ENCODE results near the gene SIM1.

Gene SIM1

DNA sequence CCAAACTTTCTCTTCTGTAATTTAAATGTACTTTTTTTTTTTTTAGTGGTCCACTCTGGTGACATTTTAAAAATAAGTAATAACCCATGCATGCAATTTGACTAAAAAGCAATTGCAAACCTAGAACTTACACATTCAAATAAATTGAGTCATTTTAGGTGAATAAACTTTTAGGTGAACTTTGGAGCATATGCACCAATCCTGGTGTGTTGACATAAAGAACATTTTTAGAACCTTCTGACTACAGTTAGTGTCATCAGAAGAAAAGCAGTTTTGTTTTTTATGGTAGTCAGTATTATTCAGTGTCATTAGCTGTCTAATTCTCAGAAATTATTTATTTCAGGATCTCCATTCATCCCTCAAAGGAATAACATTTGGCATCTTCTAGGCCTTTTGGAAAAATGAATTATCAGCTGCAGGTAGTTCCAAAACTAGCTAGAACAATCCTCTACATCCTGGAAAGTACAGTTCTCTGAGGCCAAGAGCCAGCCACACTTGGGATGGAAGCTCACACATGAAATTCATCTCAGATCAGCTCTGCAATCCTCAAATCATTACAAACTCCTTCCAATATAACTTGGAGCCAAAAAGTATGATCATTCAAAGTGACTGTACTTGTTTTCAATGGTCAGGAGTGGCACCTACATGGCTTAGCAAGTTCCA is 38.5 kb upstream of the SIM1 start:
- TF ChIP-seq, protein P1, sequence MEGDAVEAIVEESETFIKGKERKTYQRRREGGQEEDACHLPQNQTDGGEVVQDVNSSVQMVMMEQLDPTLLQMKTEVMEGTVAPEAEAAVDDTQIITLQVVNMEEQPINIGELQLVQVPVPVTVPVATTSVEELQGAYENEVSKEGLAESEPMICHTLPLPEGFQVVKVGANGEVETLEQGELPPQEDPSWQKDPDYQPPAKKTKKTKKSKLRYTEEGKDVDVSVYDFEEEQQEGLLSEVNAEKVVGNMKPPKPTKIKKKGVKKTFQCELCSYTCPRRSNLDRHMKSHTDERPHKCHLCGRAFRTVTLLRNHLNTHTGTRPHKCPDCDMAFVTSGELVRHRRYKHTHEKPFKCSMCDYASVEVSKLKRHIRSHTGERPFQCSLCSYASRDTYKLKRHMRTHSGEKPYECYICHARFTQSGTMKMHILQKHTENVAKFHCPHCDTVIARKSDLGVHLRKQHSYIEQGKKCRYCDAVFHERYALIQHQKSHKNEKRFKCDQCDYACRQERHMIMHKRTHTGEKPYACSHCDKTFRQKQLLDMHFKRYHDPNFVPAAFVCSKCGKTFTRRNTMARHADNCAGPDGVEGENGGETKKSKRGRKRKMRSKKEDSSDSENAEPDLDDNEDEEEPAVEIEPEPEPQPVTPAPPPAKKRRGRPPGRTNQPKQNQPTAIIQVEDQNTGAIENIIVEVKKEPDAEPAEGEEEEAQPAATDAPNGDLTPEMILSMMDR (IDR thresholded peaks at IDR 0.05; ENCODE audit: low read depth, low read length, missing control alignments), result no peak
- DNase-seq (ENCODE audit: low read depth), result no peak
- in situ Hi-C loops (cut with HindIII; ENCODE audit: low sequenced_read_pairs), result no loop called here
- H3K4me3 ChIP-seq (ENCODE audit: low read depth, low read length), result no peak overlapping the region

DNA sequence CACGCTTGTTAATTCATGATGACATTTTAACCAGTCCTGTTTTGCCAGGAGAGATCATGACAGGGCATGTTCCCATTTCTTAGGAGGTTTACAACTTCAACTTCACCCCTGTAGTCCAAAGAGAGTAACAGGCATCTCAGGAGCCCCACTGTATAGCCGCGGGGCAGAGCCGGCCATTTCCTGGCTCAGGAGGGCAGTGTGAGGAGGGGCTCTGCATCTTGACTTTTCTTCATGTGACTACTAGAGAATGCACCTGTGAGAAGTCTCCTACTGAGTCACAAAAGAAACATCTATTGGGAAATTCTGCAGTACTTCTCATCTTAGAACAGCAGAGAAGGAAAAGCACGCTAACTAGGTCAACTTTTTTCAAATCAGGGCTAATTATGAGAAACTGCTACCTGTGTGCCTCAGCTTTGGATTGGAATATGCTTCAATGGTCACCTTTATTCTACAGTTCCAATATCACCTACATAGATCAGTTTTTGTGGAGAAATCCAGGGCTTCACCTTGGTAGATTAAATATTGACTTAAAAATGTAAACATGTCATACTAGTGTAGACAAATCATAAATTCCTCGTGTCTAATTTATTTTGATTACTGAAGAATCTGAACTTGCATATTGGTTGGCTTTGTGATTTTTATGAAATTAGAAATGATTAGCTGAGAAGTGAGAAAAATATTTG is 28.6 kb upstream of the SIM1 start:
- no peak overlapping the region for H3K4me3 ChIP-seq (ENCODE audit: low read depth, low read length)
- TF ChIP-seq, protein P1 (IDR thresholded peaks at IDR 0.05; ENCODE audit: low read depth, low read length, missing control alignments), result no peak
- DNase-seq (ENCODE audit: low read depth), result no peak

DNA sequence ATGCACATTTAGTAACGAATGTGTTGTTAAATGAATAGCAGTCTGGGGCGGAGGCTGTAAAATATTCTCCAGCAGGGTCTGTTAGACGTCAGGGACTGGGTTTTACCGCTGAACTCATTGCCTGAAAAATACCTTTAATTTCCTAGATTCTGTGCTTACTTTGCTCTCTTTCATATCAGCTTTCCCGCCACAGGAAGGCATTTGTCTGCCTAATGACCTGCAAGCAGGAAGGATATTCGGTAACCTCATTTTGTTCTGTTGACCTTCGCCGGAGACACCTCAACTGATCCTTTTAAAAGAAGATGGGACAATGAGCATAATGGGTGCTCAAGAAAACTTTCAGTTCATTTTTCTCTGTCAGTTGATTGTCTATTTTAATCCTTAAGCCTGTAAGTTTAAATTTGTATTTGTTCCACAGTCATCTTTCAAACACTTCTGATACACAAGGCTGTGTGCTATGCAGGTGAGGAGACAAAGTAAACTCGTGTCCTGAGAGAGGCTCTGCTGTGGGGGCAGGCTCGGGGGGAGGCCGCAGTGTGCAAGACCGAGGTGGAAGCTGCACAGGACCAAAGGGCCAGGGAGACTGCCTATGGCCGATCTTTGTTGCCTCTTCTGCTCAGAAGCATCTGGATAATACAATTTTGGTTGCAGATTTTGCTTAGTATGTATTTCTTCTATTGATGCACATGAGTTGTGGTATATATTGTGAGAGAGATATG is 27.4 kb upstream of the SIM1 start:
- in situ Hi-C loops (cut with HindIII; ENCODE audit: low sequenced_read_pairs), result no loop called here
- H3K4me3 ChIP-seq (ENCODE audit: low read depth, low read length), result no peak overlapping the region
- TF ChIP-seq, protein P1 (IDR thresholded peaks at IDR 0.05; ENCODE audit: low read depth, low read length, missing control alignments), result no peak

More for the DNA sequence above, 28.6 kb upstream of the SIM1 start:
- in situ Hi-C loops (cut with HindIII; ENCODE audit: low sequenced_read_pairs), result no loop called here

DNA sequence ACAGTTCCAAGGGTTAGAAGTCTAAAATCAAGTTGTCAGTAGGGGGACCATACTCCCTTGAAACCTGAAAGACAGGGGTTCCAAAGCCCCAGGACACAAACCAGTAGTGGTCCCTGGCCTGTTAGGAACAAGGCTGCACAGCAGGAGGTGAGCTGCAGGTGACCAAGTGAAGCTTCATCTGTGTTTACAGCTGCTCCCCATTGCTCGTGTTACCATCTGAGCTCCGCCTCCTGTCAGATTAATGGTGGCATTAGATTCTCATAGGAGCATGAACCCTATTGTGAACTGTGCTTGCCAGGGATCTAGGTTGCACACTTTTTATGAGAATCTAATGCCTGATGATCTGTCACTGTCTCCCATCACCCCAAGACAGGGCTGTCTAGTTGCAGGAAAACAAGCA is 25.3 kb upstream of the SIM1 start:
- in situ Hi-C loops (cut with HindIII; ENCODE audit: low sequenced_read_pairs), result no loop called here
- TF ChIP-seq, protein P1 (IDR thresholded peaks at IDR 0.05; ENCODE audit: low read depth, low read length, missing control alignments), result no peak
- DNase-seq (ENCODE audit: low read depth), result no peak
- H3K4me3 ChIP-seq (ENCODE audit: low read depth, low read length), result no peak overlapping the region

More for the DNA sequence above, 27.4 kb upstream of the SIM1 start:
- DNase-seq (ENCODE audit: low read depth), result no peak

DNA sequence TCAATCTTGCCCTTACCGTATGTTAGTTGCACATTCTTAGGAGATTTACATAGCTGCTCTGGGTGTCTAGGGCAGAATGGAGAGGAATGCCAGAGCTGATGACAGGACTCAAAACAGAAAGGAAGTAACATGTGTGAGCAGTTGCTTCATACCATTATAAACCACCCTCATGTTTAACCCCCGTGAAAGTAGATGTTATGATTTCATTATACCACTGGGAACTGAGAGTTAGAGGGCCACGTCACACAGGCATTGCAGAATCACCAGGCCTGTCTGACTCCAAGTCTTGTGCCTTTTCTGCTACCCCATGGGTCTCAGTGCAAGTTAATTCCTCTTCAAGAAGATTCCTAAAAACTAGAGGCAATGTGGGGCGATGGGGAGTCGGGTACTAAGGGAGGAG is 23.5 kb upstream of the SIM1 start:
- TF ChIP-seq, protein P1 (IDR thresholded peaks at IDR 0.05; ENCODE audit: low read depth, low read length, missing control alignments), result no peak
- no peak overlapping the region for H3K4me3 ChIP-seq (ENCODE audit: low read depth, low read length)
- in situ Hi-C loops (cut with HindIII; ENCODE audit: low sequenced_read_pairs), result no loop called here
- DNase-seq (ENCODE audit: low read depth), result no peak

DNA sequence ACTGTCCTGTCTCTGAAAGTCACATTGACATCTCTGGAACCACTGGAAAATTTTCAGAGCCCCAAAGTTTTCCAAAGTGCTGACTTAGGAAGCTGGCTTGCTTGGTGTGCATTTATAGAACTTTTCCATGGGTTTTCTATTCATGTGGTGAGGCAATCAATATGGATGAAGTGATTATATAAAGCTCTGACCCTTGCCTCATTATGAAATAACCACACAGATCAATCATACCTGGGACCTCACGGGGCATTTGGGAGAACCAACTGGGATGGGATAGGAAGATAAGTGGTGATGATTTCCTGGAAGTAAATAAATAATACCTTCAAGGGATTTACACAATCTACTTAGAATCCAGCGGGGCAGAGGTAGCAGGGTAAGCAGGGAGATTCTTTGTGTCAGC is 22.9 kb upstream of the SIM1 start:
- DNase-seq (ENCODE audit: low read depth), result no peak
- no peak overlapping the region for H3K4me3 ChIP-seq (ENCODE audit: low read depth, low read length)
- TF ChIP-seq, protein P1 (IDR thresholded peaks at IDR 0.05; ENCODE audit: low read depth, low read length, missing control alignments), result no peak
- in situ Hi-C loops (cut with HindIII; ENCODE audit: low sequenced_read_pairs), result no loop called here

Measured in astrocyte of the cerebellum (primary cell).